HG03442 (cell line): ENCODE measurements around the gene PDE4B.

ENCODE experiments used
- ATAC-seq: cut with Tn5 transposase; IDR thresholded peaks from one replicate; pipeline ENCODE4 v1.9.1; 2021; ENCODE audit warnings: mild to moderate bottlenecking, moderate library complexity; ENCODE audit not compliant: unreplicated experiment

PDE4B gene

DNA sequence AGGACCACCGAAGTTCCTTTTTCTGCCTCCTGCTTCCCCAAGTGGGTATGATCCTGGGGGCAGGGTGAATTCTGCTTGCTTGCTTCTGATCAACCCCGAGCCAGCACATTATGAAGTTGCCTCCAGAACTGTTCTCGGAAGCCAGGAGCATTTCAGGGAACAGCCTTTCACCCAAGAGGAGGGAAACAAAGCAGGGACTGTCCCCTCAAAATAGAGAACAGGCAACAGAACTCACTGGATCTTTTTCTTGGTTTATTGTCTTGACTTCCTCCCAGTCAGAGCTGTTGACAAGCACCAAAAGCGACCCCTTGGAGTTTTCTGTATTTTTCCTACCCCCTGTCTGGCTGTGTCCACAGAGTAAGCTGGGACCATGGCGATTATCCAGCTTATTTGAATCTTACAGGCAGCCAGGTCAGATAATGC is 482.9 kb downstream of the PDE4B start:
- no peak for ATAC-seq

GRCh38 chr1:66276218-66276617 is 483.5 kb downstream of the PDE4B start:
- peak; percentile 77 for ATAC-seq

- ATAC-seq: no peak
Observed at GRCh38 chr1:66278260-66279021, 485.7 kb downstream of the PDE4B start.

GRCh38 chr1:66281808-66282207 is 489.1 kb downstream of the PDE4B start:
- no peak for ATAC-seq

GRCh38 chr1:66282343-66282852 is 489.7 kb downstream of the PDE4B start:
- ATAC-seq: peak; percentile 82

- ATAC-seq: no peak
Observed at GRCh38 chr1:66282891-66283621, 490.4 kb downstream of the PDE4B start.

GRCh38 chr1:66283622-66284041 is 490.9 kb downstream of the PDE4B start:
- peak; percentile 53 for ATAC-seq

DNA sequence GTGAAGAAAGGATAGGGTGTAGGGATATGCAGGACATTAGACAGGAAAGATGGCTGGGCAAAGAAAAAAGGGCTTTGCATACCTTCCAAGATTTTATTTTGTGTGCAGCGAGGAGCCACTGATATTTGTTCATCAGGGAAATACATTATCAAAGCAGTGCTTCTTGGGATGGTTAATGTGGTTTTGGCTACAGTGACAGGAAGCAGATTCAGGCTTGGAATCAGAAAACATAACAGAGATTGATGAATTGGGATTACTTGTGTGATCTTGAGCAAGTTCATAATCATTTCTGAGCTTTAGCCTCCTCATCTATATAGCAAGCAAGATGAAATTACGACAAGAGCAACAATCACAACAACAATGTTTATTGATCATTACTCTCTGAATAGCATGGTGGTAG is 492.1 kb downstream of the PDE4B start:
- no peak for ATAC-seq

- ATAC-seq: no peak
Observed at GRCh38 chr1:66285618-66286270, 493.0 kb downstream of the PDE4B start.

- ATAC-seq: no peak
Observed at GRCh38 chr1:66286307-66286706, 493.6 kb downstream of the PDE4B start.

DNA sequence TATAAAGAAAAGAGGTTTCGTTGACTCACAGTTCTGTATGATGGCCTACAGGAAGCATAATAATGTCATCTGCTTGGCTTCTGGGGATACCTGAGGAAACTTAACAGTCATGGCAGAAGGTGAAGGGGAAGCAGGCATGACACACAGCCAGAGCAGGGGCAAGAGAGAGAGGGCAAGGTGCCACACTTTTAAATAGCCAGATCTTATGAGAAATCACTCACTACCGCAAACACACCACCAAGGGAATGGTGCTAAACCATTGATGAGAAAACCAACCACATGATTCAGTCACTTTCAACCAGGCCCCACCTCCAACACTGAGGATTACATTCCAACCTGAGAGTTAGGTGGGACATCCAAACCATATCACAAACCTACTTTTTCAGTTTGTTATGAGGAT is 495.4 kb downstream of the PDE4B start:
- ATAC-seq: no peak

DNA sequence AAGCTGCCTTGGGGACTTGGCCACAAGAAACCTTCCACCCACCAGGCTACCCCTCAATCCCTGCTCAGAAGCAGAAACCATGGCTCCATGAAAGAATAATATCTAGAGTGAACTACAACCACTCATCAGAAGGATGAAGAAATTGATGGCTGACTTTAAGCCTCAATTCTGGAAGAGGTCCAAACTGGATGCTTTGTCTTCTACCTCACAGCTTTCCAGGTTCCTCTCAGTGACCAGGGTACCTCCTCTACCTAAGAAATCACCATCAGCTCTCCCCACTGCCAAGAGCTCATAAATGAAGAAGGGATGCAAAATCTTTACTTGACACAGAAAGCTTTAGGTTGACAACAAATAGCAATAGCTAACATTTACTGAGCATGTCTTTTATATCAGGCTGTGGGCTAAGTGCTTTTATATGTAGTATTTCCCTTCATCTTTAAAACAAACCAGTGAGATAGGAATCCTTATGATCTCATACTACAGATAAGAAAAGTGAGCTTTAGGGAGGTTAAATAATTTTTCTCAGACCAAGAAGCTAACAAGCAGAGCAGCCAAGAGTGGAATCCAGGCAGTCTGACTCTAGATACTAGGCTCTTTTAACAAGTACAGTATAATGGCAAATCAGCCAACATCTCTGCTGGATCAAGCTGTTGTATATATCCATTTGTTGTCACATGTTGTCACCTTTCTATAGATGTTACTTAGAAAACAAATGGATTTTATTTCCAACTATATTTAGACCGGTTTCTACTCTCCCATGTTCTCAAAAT is 498.3 kb downstream of the PDE4B start:
- ATAC-seq: no peak

DNA sequence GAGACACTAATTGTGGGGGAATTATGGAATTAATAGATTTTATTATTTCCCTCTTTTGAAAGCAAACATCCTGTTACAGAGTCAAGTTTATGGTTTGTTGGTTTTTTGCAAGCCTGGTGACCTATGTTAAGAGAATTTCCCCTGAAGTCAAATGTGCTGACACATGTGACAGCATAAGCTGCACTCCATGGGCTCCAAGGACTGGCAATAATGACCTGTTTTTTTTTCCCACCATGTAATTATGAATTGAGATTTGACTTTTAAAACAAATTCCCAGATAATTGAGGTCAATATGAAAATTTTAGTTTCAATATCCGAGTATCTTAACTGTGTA is 498.8 kb downstream of the PDE4B start:
- ATAC-seq: no peak

DNA sequence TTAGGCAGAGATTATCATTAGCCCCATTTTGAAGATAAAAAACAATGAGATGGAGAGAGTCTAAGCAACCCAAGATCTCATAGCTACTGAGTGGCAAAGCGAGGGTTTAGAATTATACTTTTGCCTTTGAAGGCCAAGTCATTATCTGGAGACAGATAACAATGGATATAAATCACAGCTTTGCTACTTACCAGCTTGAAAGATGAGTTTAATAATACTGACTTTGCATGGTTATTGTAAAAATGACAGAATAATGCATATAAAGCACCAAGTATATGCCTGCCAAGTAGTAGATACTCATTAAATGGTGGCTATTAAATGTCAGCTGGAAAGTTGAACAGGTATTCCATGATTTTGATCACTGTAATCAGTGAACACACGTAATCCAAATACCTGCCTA is 499.6 kb downstream of the PDE4B start:
- no peak for ATAC-seq

DNA sequence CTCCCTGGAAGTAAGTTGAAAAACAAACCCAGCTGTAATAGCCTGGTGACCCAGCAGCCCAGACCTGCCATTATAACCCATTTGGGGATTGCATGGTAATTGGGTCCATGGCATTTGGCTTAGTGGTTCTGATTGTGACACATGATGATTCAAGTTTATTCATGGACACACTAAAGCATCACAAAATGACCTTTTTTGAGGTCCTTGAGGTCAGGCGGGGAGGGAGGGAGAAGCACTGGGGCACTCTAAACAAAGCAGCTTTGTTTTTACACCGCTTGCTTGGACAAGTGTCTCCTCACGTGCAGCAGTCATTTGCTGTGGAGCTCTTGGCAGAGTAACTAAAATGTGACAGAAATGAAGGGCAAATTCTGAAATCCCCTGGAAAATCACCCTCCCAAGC is 500.2 kb downstream of the PDE4B start:
- ATAC-seq: no peak

GRCh38 chr1:66294707-66295370 is 502.1 kb downstream of the PDE4B start:
- ATAC-seq: no peak

GRCh38 chr1:66295803-66296202 is 503.1 kb downstream of the PDE4B start:
- no peak for ATAC-seq

DNA sequence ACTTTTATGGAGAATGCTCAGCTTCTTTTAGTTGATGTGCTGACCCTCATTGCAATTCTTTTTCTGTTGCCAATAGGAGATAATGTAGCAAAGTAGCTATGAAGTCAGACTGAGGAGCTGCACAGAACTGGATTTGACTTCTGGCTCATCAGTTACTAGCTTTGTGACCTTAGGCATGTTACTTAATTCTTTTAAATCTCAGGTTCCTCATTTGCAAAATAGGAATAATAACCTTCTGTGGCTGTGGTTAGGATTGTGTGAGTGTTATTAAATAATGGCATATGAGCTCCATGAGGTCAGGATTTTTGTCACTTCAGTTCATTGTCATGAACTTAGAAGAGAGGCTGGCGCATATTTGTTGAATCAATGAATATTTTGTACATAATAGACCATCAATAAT is 503.7 kb downstream of the PDE4B start:
- no peak for ATAC-seq

DNA sequence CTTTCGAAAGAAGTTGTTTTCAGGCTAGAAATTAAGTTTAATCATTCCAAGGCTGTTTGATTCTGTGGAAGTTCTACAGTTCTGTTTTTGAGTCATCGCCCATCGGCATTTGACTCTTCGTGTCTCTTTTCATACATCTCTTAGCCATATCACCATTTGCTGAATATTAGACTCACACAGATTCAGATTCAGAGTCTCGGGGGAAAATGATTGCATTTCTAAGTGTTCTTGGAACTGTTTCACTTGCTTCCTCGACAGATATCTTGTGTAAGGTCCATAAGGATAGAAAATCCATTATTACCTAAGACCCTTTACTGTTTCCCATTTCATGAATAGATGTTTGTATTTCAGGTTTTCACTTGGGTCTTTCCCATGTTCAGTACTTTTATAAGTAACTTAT is 504.3 kb downstream of the PDE4B start:
- no peak for ATAC-seq

GRCh38 chr1:66298464-66298863 is 505.8 kb downstream of the PDE4B start:
- ATAC-seq: no peak
